ENCODE measurements around the gene CASK.

Gene CASK

DNA sequence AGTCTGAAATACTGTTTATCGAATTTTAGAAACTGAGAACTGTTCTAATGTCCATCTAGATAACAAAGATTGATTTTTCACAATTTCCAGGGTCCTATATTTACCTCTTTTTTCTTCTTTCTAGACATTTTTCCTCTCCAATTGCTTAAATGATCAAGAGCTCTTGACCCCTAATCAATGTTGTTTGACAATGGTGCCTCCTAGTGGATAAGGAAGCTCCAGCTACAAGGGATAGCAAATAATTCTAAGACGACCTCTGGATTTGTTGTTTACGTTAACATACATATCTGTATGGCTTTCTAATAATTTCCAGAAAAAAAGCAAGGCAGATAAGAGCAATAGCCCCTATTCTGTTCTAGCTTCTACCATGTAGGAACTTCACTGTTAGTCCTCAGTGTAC, 163.5 kb downstream of the CASK start:
- H3K4me2 ChIP-seq: no peak overlapping the region
- no peaks in the 10 kb centered on the region for H3K9me3 ChIP-seq (replicated peaks in 1 of 11)
- no peak overlapping the region for H3K9ac ChIP-seq
- H3K27ac ChIP-seq: no peak overlapping the region
- TF ChIP-seq Cebpa-rat (IDR thresholded peaks at IDR 0.05): no peak
- H3K27me3 ChIP-seq: peaks cover 87 to 100% (median 98%) of the 10 kb centered on the region in 11 experiments
- H3K4me3 ChIP-seq: no peak overlapping the region
- no peaks in the 10 kb centered on the region for H3K4me1 ChIP-seq
- no peaks in the 10 kb centered on the region for H3K36me3 ChIP-seq
- H4K20me1 ChIP-seq: peaks cover 0 to 17% (median 0%) of the 10 kb centered on the region in 11 experiments; a peak in 5 of 22 replicates

DNA sequence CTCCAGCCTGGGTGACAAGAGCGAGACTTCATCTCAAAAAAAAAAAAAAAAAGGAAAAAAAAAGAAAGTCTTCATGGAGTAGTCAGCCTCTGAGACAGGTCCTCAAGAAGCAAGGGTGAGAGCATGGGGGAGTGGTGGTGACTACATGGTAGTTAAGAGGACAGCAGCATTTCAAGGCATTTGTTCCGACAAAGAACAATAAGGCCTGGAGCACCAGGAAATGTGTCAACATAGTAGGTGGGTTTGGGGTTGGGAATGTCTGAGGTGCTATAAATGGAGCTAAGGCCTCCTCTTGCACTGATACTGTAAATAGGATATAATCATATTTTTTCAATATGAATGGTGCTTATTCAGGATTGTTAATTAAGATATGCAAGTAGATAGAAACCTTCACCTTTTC, 165.0 kb downstream of the CASK start:
- Histone ChIP-seq H3K4me2 (no peak overlapping the region), H3K27me3 (peaks cover 83 to 100% (median 97%) of the 10 kb centered on the region in 11 experiments), H3K9ac (no peak overlapping the region), H3K9me3 (replicated peaks in 1 of 11) (no peaks in the 10 kb centered on the region), H3K4me3 (no peak overlapping the region), H4K20me1 (peaks cover 0 to 17% (median 0%) of the 10 kb centered on the region in 11 experiments; a peak in 5 of 22 replicates), H3K27ac (no peak overlapping the region), H3K36me3 (no peaks in the 10 kb centered on the region), H3K4me1 (no peaks in the 10 kb centered on the region)
- TF ChIP-seq Cebpa-rat (IDR thresholded peaks at IDR 0.05): no peak

DNA sequence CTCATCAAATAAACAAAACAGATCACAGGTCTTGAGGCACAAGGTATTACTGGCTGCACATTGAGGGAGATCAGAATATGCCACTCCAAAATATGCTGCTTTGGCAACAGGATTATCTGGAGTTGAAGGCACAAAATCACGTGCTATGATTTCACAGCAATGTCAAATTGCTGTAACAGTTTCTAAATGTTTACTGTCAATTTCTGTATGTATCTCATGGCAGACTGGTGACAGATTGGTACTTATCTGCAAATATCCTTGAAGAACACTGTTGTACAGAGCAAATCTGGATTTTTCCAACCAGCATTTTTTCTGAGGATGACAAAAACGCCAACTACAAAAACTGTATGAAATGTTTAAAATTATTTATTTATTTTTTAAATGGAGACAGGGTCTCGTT, 172.6 kb downstream of the CASK start:
- Histone ChIP-seq H4K20me1 (peaks cover 0 to 15% (median 0%) of the 10 kb centered on the region in 11 experiments; a peak in 3 of 22 replicates), H3K36me3 (no peaks in the 10 kb centered on the region)
- TF ChIP-seq Cebpa-rat (IDR thresholded peaks at IDR 0.05): no peak

GRCh38 chrX:41739871-41740270, 183.5 kb downstream of the CASK start:
- peaks cover 0 to 9% (median 0%) of the 10 kb centered on the region in 11 experiments; a peak in 3 of 22 replicates for H3K36me3 ChIP-seq
- H3K9ac ChIP-seq: no peak overlapping the region
- no peak for TF ChIP-seq Cebpa-rat (IDR thresholded peaks at IDR 0.05)
- H3K4me2 ChIP-seq: no peak overlapping the region
- no peak overlapping the region for H3K4me3 ChIP-seq
- H4K20me1 ChIP-seq: peaks cover 0 to 9% (median 0%) of the 10 kb centered on the region in 11 experiments; a peak in 4 of 22 replicates
- H3K27ac ChIP-seq: no peak overlapping the region
- H3K9me3 ChIP-seq (replicated peaks in 1 of 11): no peaks in the 10 kb centered on the region
- peaks cover 0 to 7% (median under 1%) of the 10 kb centered on the region in 10 experiments; a peak in 6 of 20 replicates for H3K4me1 ChIP-seq
- peaks cover 88 to 100% (median 92%) of the 10 kb centered on the region in 11 experiments for H3K27me3 ChIP-seq

More for the DNA sequence above, 172.6 kb downstream of the CASK start:
- Histone ChIP-seq H3K27ac (no peak overlapping the region), H3K9ac (no peak overlapping the region), H3K4me1 (no peaks in the 10 kb centered on the region), H3K27me3 (peaks cover 70 to 100% (median 88%) of the 10 kb centered on the region in 11 experiments), H3K4me3 (no peak overlapping the region), H3K4me2 (no peak overlapping the region), H3K9me3 (replicated peaks in 1 of 11) (no peaks in the 10 kb centered on the region)

GRCh38 chrX:41737065-41737464, 186.3 kb downstream of the CASK start:
- H3K4me3 ChIP-seq: no peak overlapping the region
- no peak for TF ChIP-seq Cebpa-rat (IDR thresholded peaks at IDR 0.05)
- peak overlapping the region in 1 of 11 experiments; percentile 11; a peak in 1 of 22 replicates for H3K4me2 ChIP-seq
- H4K20me1 ChIP-seq: peaks cover 0 to 16% (median 0%) of the 10 kb centered on the region in 11 experiments; a peak in 5 of 22 replicates
- H3K9me3 ChIP-seq (replicated peaks in 1 of 11): no peaks in the 10 kb centered on the region
- no peaks in the 10 kb centered on the region for H3K36me3 ChIP-seq
- H3K27me3 ChIP-seq: peaks cover 81 to 99% (median 92%) of the 10 kb centered on the region in 11 experiments
- no peak overlapping the region for H3K27ac ChIP-seq
- H3K4me1 ChIP-seq: peaks cover 7 to 19% (median 11%) of the 10 kb centered on the region in 10 experiments; a peak in 17 of 20 replicates
- no peak overlapping the region for H3K9ac ChIP-seq

- Histone ChIP-seq H3K36me3 (no peaks in the 10 kb centered on the region), H3K4me1 (peaks cover 7 to 17% (median 11%) of the 10 kb centered on the region in 10 experiments; a peak in 17 of 20 replicates), H3K9me3 (replicated peaks in 1 of 11) (no peaks in the 10 kb centered on the region), H3K9ac (0 out of 22 replicates have a peak overlapping the region, but pooled peaks of 1 of the 11 experiments have one; percentile 2), H3K27ac (no peak overlapping the region), H4K20me1 (peaks cover 0 to 19% (median 0%) of the 10 kb centered on the region in 11 experiments; a peak in 4 of 22 replicates), H3K27me3 (peaks cover 77 to 97% (median 90%) of the 10 kb centered on the region in 11 experiments), H3K4me2 (peak overlapping the region in 8 of 11 experiments; percentile 8 to 48 (median 32); a peak in 10 of 22 replicates), H3K4me3 (no peak overlapping the region)
- TF ChIP-seq Cebpa-rat (IDR thresholded peaks at IDR 0.05): no peak
Observed at GRCh38 chrX:41734530-41734929, 188.8 kb downstream of the CASK start.

- 0 out of 22 replicates have a peak overlapping the region, but pooled peaks of 1 of the 11 experiments have one; percentile 2 for H3K9ac ChIP-seq
- no peak overlapping the region for H3K4me3 ChIP-seq
- H3K27me3 ChIP-seq: peaks cover 75 to 96% (median 90%) of the 10 kb centered on the region in 11 experiments
- no peak overlapping the region for H3K27ac ChIP-seq
- H3K4me1 ChIP-seq: peaks cover 7 to 17% (median 11%) of the 10 kb centered on the region in 10 experiments; a peak in 17 of 20 replicates
- no peaks in the 10 kb centered on the region for H3K36me3 ChIP-seq
- no peak for TF ChIP-seq Cebpa-rat (IDR thresholded peaks at IDR 0.05)
- peaks cover 0 to 19% (median 0%) of the 10 kb centered on the region in 11 experiments; a peak in 4 of 22 replicates for H4K20me1 ChIP-seq
- H3K9me3 ChIP-seq (replicated peaks in 1 of 11): no peaks in the 10 kb centered on the region
- peak overlapping the region in 10 of 11 experiments; percentile 8 to 48 (median 26); a peak in 14 of 22 replicates for H3K4me2 ChIP-seq
Observed at GRCh38 chrX:41733939-41734338, 189.4 kb downstream of the CASK start.

DNA sequence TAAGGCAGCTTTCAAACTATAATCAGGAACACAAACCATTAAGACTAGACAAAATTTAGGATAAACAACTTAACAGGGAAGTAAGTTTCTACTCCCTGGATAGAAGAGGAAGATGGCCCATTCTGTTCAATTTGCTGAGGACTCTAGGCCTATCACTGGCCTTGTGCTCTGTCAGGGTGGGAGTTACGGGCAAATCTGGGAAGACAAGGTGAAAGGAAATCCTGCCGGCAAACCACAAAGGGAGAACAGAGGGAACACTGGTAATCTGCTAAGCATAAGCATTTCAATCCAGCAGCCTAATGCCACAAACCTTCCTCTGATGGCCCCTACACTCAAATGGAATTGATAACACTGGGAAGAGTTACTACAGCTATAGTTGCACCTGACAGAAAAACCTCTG, 191.1 kb downstream of the CASK start:
- Histone ChIP-seq H3K27ac (no peak overlapping the region), H3K4me2 (0 out of 22 replicates have a peak overlapping the region, but pooled peaks of 1 of the 11 experiments have one; percentile 15), H3K4me1 (peaks cover 7 to 15% (median 11%) of the 10 kb centered on the region in 10 experiments; a peak in 17 of 20 replicates), H3K9me3 (replicated peaks in 1 of 11) (no peaks in the 10 kb centered on the region), H3K9ac (no peak overlapping the region), H3K36me3 (no peaks in the 10 kb centered on the region), H3K27me3 (peaks cover 78 to 97% (median 91%) of the 10 kb centered on the region in 11 experiments), H4K20me1 (peaks cover 0 to 19% (median 0%) of the 10 kb centered on the region in 11 experiments; a peak in 4 of 22 replicates), H3K4me3 (no peak overlapping the region)
- no peak for TF ChIP-seq Cebpa-rat (IDR thresholded peaks at IDR 0.05)

DNA sequence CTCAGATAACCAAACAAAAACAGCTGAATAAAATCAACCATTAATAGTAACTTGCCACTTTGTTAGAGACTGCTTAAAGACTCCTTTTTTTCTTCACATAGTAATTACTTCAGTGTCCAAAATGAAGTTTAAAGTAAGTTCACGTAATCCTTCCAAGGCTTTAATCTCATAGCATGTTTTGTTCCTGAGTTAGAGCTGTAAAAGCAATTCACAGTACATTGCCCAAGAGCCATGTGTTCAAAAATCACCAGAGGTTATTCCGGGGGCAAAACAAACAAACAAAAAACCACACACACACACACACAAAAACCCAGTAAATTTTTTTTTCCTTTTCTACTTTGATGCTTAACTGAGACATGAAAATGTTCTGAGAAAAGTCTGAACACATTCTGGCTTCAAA, 193.3 kb downstream of the CASK start:
- no peaks in the 10 kb centered on the region for H3K36me3 ChIP-seq
- no peaks in the 10 kb centered on the region for H3K9me3 ChIP-seq (replicated peaks in 1 of 11)
- peaks cover 0 to 12% (median 0%) of the 10 kb centered on the region in 11 experiments; a peak in 3 of 22 replicates for H4K20me1 ChIP-seq
- H3K9ac ChIP-seq: no peak overlapping the region
- TF ChIP-seq Cebpa-rat (IDR thresholded peaks at IDR 0.05): no peak
- peaks cover 78 to 97% (median 91%) of the 10 kb centered on the region in 11 experiments for H3K27me3 ChIP-seq
- no peak overlapping the region for H3K27ac ChIP-seq
- peaks cover 7 to 12% (median 10%) of the 10 kb centered on the region in 10 experiments; a peak in 17 of 20 replicates for H3K4me1 ChIP-seq
- H3K4me3 ChIP-seq: no peak overlapping the region
- H3K4me2 ChIP-seq: no peak overlapping the region
